ENCODE data around the gene ZIC5. TPM values are rescaled to one million over a fixed set of nuclear protein-coding genes. Genes with fewer than 3 reads are reported as not detected.

The ZIC5 gene
- total RNA-seq, 4 donors from 2014 or later = not detected

GRCh38 chr13:99985886-99986527 lies 14.4 kb upstream of the ZIC5 start:
- 25 to 29% methylated on average over 15 of the region's 15 CpGs for WGBS, 2 donors
- TF ChIP-seq POLR2A (IDR thresholded peaks at IDR 0.05) = no peak
- TF ChIP-seq CTCF (IDR thresholded peaks at IDR 0.05) = no peak
- Histone ChIP-seq H3K27ac (no peak overlapping the region), H3K9me3 (no peaks in the 10 kb centered on the region), H3K4me3 (no peak overlapping the region), H3K4me1 (peaks cover 16 to 73% (median 16%) of the 10 kb centered on the region in 3 donors), H3K27me3 (peaks cover 63 to 100% (median 81%) of the 10 kb centered on the region in 4 donors), H3K36me3 (no peaks in the 10 kb centered on the region)
- intact Hi-C loops (cut with DNase I) = no loop called here
- DNase-seq = no peak

- H3K4me1 ChIP-seq = peaks cover 16 to 73% (median 23%) of the 10 kb centered on the region in 3 donors
These were observed 13.8 kb upstream of the ZIC5 start for GRCh38 chr13:99985241-99985874.

GRCh38 chr13:99984461-99985240 lies 13.1 kb upstream of the ZIC5 start:
- Histone ChIP-seq H3K4me3 (no peak overlapping the region), H3K4me1 (peaks cover 21 to 73% (median 30%) of the 10 kb centered on the region in 3 donors), H3K27ac (no peak overlapping the region), H3K36me3 (no peaks in the 10 kb centered on the region), H3K27me3 (peaks cover 56 to 100% (median 76%) of the 10 kb centered on the region in 4 donors), H3K9me3 (no peaks in the 10 kb centered on the region)
- intact Hi-C loops (cut with DNase I) = no loop called here
- no peak for DNase-seq
- no peak for TF ChIP-seq POLR2A (IDR thresholded peaks at IDR 0.05)
- no peak for TF ChIP-seq CTCF (IDR thresholded peaks at IDR 0.05)
- 19 to 20% methylated on average over 12 to 24 of the region's 44 CpGs for WGBS, 2 donors

More at GRCh38 chr13:99985241-99985874, 13.8 kb upstream of the ZIC5 start:
- TF ChIP-seq POLR2A (IDR thresholded peaks at IDR 0.05) = no peak
- no peak for TF ChIP-seq CTCF (IDR thresholded peaks at IDR 0.05)
- no peaks in the 10 kb centered on the region for H3K9me3 ChIP-seq
- peaks cover 57 to 100% (median 76%) of the 10 kb centered on the region in 4 donors for H3K27me3 ChIP-seq
- intact Hi-C loops (cut with DNase I) = no loop called here
- no peak for DNase-seq
- H3K36me3 ChIP-seq = no peaks in the 10 kb centered on the region
- no peak overlapping the region for H3K4me3 ChIP-seq
- no peak overlapping the region for H3K27ac ChIP-seq
- 8 to 19% methylated on average over 6 to 11 of the region's 55 CpGs for WGBS, 2 donors

- peaks cover 56 to 100% (median 75%) of the 10 kb centered on the region in 4 donors for H3K27me3 ChIP-seq
- no peak for DNase-seq
- intact Hi-C loops (cut with DNase I) = no loop called here
- no peaks in the 10 kb centered on the region for H3K36me3 ChIP-seq
- no peak overlapping the region for H3K4me3 ChIP-seq
- TF ChIP-seq CTCF (IDR thresholded peaks at IDR 0.05) = no peak
- TF ChIP-seq POLR2A (IDR thresholded peaks at IDR 0.05) = no peak
- H3K9me3 ChIP-seq = no peaks in the 10 kb centered on the region
- H3K27ac ChIP-seq = no peak overlapping the region
- 12 to 17% methylated on average over 31 to 32 of the region's 42 CpGs for WGBS, 2 donors
- H3K4me1 ChIP-seq = peaks cover 20 to 73% (median 34%) of the 10 kb centered on the region in 3 donors
These were observed 12.2 kb upstream of the ZIC5 start for GRCh38 chr13:99983499-99984401.
